NB4 (cell line): ENCODE measurements around the gene VWA3A.

ENCODE experiments used
- CTCF ChIP-seq: IDR thresholded peaks from one replicate; pipeline ENCODE4 v1.5.1; 2012; ENCODE audit warnings: low read depth, low read length
- POLR2A ChIP-seq: IDR thresholded peaks from 2 replicates; pipeline ENCODE4 v1.6.1; 2011; ENCODE audit warnings: mild to moderate bottlenecking; ENCODE audit not compliant: insufficient read length; ENCODE audit errors: extremely low read depth
- TF ChIP-seq, protein P1 (sequence below): IDR thresholded peaks from 2 replicates; pipeline ENCODE4 v1.6.1; 2011; ENCODE audit warnings: low read depth, low read length

GRCh38 chr16:22120440-22120839, 28.1 kb downstream of the VWA3A start:
- no peak for TF ChIP-seq POLR2A
- no peak for TF ChIP-seq CTCF
- TF ChIP-seq, protein P1, sequence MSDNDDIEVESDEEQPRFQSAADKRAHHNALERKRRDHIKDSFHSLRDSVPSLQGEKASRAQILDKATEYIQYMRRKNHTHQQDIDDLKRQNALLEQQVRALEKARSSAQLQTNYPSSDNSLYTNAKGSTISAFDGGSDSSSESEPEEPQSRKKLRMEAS: no peak
